HL-60 (cell line): ENCODE results near the gene AREG.

Experiments
- DNase-seq, 2 experiments: peaks; one replicate each; pipeline ENCODE4 v3.0.0-alpha.2; 2010 to 2020; ENCODE audit warnings: low read depth in 1 of 2, low spot score in 1 of 2
- H3K27ac ChIP-seq: fragments of 250-450 bp; sonication (Bioruptor Pico); replicated peaks from 2 replicates; pipeline ENCODE4 v1.5.1; 2020; ENCODE audit warnings: mild to moderate bottlenecking, moderate library complexity
- H3K27me3 ChIP-seq: fragments of 250-450 bp; sonication (Bioruptor Pico); 2 replicates; pipeline ENCODE4 v1.5.1; 2021; ENCODE audit warnings: mild to moderate bottlenecking, moderate library complexity; ENCODE audit not compliant: insufficient read depth, poor library complexity, severe bottlenecking
- H3K4me3 ChIP-seq: replicated peaks from 2 replicates; pipeline ENCODE4 v1.5.1; 2011; ENCODE audit warnings: mild to moderate bottlenecking, control low read depth, low read length; ENCODE audit not compliant: insufficient read depth
- GABPA ChIP-seq: IDR thresholded peaks from 2 replicates; pipeline ENCODE4 v1.6.1; 2012; ENCODE audit warnings: low read depth
- POLR2AphosphoS5 ChIP-seq: IDR thresholded peaks from 2 replicates; pipeline ENCODE4 v1.6.1; 2012; ENCODE audit warnings: low read depth
- REST ChIP-seq: IDR thresholded peaks from 2 replicates; pipeline ENCODE4 v1.6.1; 2012; ENCODE audit warnings: low read depth; ENCODE audit not compliant: insufficient replicate concordance
- SPI1 ChIP-seq: IDR thresholded peaks from 2 replicates; pipeline ENCODE4 v1.6.1; 2012; ENCODE audit warnings: low read depth, mild to moderate bottlenecking, borderline replicate concordance
- TF ChIP-seq, protein P1 (sequence below): IDR thresholded peaks from one replicate; pipeline ENCODE4 v1.5.1; 2011; ENCODE audit warnings: low read length, control low read depth, inconsistent platforms; ENCODE audit not compliant: insufficient read depth

Gene AREG

DNA sequence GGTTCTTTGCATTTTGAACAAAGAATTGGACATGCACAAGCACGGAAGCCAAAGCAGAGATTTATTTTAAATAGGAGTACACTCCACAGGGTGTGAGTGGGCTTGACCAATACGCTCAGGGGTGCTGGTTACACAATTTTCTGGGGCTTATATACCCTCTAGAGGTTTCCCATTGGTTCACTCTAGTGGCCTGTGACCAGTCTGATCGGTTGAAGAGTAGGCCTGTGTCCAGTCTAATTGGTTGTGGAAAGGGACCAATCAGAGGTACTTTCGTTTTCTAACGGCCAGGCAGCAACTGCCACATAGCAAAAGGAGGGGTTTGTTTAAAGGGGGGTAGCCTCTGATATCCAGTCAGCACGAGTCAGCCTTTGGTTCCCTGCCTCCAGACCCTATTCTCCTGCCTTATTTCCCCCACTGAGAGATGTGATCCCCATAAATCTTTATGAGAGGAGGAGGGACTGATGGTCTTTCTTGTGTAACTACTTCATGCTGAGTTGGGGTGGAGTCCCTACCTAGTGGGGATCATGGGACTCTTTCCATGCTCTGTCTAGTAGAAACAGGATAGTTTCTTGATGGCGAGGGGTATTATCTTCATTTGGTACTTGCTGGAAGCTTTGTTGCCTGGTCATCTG, 11.3 kb upstream of the AREG start:
- H3K4me3 ChIP-seq = no peak overlapping the region
- TF ChIP-seq, protein P1, sequence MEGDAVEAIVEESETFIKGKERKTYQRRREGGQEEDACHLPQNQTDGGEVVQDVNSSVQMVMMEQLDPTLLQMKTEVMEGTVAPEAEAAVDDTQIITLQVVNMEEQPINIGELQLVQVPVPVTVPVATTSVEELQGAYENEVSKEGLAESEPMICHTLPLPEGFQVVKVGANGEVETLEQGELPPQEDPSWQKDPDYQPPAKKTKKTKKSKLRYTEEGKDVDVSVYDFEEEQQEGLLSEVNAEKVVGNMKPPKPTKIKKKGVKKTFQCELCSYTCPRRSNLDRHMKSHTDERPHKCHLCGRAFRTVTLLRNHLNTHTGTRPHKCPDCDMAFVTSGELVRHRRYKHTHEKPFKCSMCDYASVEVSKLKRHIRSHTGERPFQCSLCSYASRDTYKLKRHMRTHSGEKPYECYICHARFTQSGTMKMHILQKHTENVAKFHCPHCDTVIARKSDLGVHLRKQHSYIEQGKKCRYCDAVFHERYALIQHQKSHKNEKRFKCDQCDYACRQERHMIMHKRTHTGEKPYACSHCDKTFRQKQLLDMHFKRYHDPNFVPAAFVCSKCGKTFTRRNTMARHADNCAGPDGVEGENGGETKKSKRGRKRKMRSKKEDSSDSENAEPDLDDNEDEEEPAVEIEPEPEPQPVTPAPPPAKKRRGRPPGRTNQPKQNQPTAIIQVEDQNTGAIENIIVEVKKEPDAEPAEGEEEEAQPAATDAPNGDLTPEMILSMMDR = no peak
- TF ChIP-seq SPI1 (no peak), GABPA (no peak), POLR2AphosphoS5 (no peak), REST (no peak)
- DNase-seq = no peak

DNA sequence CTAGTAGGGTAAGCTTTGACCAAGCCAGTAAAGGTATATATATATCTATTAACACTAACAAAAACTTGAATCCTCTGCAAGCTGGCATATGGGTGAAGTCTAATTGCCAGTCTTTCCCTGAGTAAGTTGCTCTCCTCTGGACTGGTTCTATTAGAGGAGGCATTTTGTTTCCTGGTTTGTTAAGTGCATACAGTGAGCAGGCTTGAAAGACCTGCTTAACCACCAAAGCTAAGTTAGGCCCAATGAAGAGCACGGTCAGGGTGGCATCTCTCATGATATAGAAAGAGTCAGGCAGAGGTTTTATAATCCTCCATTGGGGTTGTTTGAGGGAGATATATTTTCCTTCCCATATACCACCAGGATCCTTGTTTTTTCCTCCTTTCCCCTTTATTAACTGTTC, 9.6 kb upstream of the AREG start:
- DNase-seq = no peak
- Histone ChIP-seq H3K27ac (no peak overlapping the region), H3K27me3 (no peaks in the 10 kb centered on the region)

More for the DNA sequence above, 11.3 kb upstream of the AREG start:
- no peak overlapping the region for H3K27ac ChIP-seq
- no peaks in the 10 kb centered on the region for H3K27me3 ChIP-seq

GRCh38 chr4:74437866-74438265, 7.1 kb upstream of the AREG start:
- DNase-seq = no peak
- Histone ChIP-seq H3K27ac (no peak overlapping the region), H3K4me3 (no peak overlapping the region), H3K27me3 (no peaks in the 10 kb centered on the region)
- TF ChIP-seq REST (no peak), GABPA (no peak), POLR2AphosphoS5 (no peak), SPI1 (no peak)
- TF ChIP-seq, protein P1 = no peak

More for the DNA sequence above, 9.6 kb upstream of the AREG start:
- H3K4me3 ChIP-seq = no peak overlapping the region
- no peak for TF ChIP-seq REST
- TF ChIP-seq, protein P1 = no peak
- no peak for TF ChIP-seq POLR2AphosphoS5
- no peak for TF ChIP-seq SPI1
- TF ChIP-seq GABPA = no peak
